ENCODE results near the gene RXFP1.

The RXFP1 gene

GRCh38 chr4:158590306-158590705, 68.6 kb downstream of the RXFP1 start:
- no peak for TF ChIP-seq SP1 (IDR thresholded peaks at IDR 0.05)
- no peak for TF ChIP-seq TARDBP (IDR thresholded peaks at IDR 0.05)
- no peak for TF ChIP-seq FOXM1 (IDR thresholded peaks at IDR 0.05; ENCODE audit: borderline replicate concordance)
- no peak for TF ChIP-seq FOXA1 (IDR thresholded peaks at IDR 0.05)
- no peak for TF ChIP-seq SUZ12 (IDR thresholded peaks at IDR 0.05)
- no peak for TF ChIP-seq ELF4 (IDR thresholded peaks at IDR 0.05)
- no peak for TF ChIP-seq NFRKB (IDR thresholded peaks at IDR 0.05)
- TF ChIP-seq HDGF (IDR thresholded peaks at IDR 0.05; ENCODE audit: borderline replicate concordance): no peak
- TF ChIP-seq FOXK2 (IDR thresholded peaks at IDR 0.05): no peak
- no peak for TF ChIP-seq BHLHE40 (IDR thresholded peaks at IDR 0.05; ENCODE audit: borderline replicate concordance)
- no peak for TF ChIP-seq ZNF384 (IDR thresholded peaks at IDR 0.05)
- no peak for TF ChIP-seq LEF1 (IDR thresholded peaks at IDR 0.05; ENCODE audit: borderline replicate concordance)
- TF ChIP-seq, protein P1, sequence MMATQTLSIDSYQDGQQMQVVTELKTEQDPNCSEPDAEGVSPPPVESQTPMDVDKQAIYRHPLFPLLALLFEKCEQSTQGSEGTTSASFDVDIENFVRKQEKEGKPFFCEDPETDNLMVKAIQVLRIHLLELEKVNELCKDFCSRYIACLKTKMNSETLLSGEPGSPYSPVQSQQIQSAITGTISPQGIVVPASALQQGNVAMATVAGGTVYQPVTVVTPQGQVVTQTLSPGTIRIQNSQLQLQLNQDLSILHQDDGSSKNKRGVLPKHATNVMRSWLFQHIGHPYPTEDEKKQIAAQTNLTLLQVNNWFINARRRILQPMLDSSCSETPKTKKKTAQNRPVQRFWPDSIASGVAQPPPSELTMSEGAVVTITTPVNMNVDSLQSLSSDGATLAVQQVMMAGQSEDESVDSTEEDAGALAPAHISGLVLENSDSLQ (IDR thresholded peaks at IDR 0.05): no peak
- no peak for TF ChIP-seq ARNT (IDR thresholded peaks at IDR 0.05)
- no peak for TF ChIP-seq CTBP1 (IDR thresholded peaks at IDR 0.05; ENCODE audit: borderline replicate concordance)
- no peak for TF ChIP-seq L3MBTL2 (conservative IDR thresholded peaks at IDR 0.05)
- ChIA-PET POLR2A (no interaction called here), CTCF (no interaction called here)
- no peak for DNase-seq (ENCODE audit: extremely low spot score)

DNA sequence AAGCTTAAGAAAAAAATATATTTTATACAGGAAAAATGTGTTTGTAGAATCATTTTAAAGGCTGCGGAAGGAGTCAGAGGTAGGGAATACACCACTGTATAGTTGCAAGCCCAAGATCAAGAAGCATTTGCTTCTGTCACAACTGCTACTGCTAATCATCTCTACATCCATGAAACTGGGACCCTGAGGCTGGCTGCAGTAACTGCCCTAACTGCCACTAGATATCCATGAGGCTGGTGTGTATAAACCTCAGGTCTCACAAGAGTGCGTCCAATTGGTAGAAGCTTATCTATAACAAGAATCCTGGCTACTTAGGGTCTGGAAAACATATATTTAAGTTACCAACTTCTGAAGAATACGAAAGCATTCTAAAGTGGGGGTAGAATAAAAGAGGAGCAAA, 69.1 kb downstream of the RXFP1 start:
- DNase-seq (ENCODE audit: extremely low spot score): no peak
- no peak for TF ChIP-seq CTBP1 (IDR thresholded peaks at IDR 0.05; ENCODE audit: borderline replicate concordance)
- no peak for TF ChIP-seq ELF4 (IDR thresholded peaks at IDR 0.05)
- no peak for TF ChIP-seq ZNF384 (IDR thresholded peaks at IDR 0.05)
- TF ChIP-seq TARDBP (IDR thresholded peaks at IDR 0.05): no peak
- TF ChIP-seq SUZ12 (IDR thresholded peaks at IDR 0.05): no peak
- TF ChIP-seq LEF1 (IDR thresholded peaks at IDR 0.05; ENCODE audit: borderline replicate concordance): no peak
- TF ChIP-seq, protein P1 (IDR thresholded peaks at IDR 0.05): no peak
- TF ChIP-seq FOXA1 (IDR thresholded peaks at IDR 0.05): no peak
- no peak for TF ChIP-seq ARNT (IDR thresholded peaks at IDR 0.05)
- no peak for TF ChIP-seq FOXM1 (IDR thresholded peaks at IDR 0.05; ENCODE audit: borderline replicate concordance)
- no peak for TF ChIP-seq HDGF (IDR thresholded peaks at IDR 0.05; ENCODE audit: borderline replicate concordance)
- TF ChIP-seq BHLHE40 (IDR thresholded peaks at IDR 0.05; ENCODE audit: borderline replicate concordance): no peak
- TF ChIP-seq SP1 (IDR thresholded peaks at IDR 0.05): no peak
- CTCF ChIA-PET: interaction anchor here (1.0 kb wide), 1 partner anchor 896 kb away, joined by 3 read pairs; no protein-coding TSS in a partner anchor
- POLR2A ChIA-PET: no interaction called here

DNA sequence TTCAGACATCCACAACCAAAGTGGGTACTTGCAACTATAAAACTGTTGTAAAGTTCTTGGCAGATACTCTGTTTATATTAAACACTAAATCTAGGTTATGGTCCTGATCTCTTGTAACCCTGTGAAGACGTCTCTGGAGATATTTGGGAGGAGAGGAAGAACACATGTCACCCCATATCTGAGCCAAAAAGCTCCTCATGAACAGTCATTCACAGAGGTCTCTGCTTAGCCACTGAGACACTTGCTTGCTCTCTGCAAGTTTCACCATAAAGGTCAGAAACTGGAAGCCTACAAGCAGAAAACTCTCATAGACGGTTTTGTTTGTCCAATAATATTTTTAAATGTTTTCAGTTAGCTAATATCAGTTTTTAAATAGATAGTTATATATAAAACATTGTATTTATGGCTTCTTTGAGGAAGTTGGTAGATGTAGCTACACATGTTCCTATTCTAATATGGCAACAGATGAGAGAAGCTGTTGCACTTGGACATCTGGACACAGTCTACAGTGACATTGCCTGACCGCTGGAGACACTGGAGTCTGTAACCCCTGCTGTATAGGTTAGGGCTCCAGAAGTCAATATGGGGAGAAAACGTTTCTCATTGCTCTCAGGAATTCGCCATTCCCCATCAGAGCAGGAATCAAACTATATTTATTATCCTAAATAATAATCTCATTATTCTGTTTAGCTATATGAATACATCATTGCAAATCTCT, 76.4 kb downstream of the RXFP1 start:
- TF ChIP-seq FOXA1 (IDR thresholded peaks at IDR 0.05) (no peak), LEF1 (IDR thresholded peaks at IDR 0.05; ENCODE audit: borderline replicate concordance) (no peak), ELF4 (IDR thresholded peaks at IDR 0.05) (no peak), ZNF384 (IDR thresholded peaks at IDR 0.05) (no peak), FOXM1 (IDR thresholded peaks at IDR 0.05; ENCODE audit: borderline replicate concordance) (no peak), BHLHE40 (IDR thresholded peaks at IDR 0.05; ENCODE audit: borderline replicate concordance) (no peak), FOXK2 (IDR thresholded peaks at IDR 0.05) (no peak), SP1 (IDR thresholded peaks at IDR 0.05) (no peak)
- TF ChIP-seq, protein P1 (IDR thresholded peaks at IDR 0.05): no peak
- DNase-seq (ENCODE audit: extremely low spot score): no peak
- CTCF ChIA-PET: interaction anchor here (0.7 kb wide), 1 partner anchor 11 kb away, joined by 3 read pairs; no protein-coding TSS in a partner anchor
- POLR2A ChIA-PET: no interaction called here

- TF ChIP-seq L3MBTL2 (conservative IDR thresholded peaks at IDR 0.05) (no peak), ARNT (IDR thresholded peaks at IDR 0.05) (no peak), NFRKB (IDR thresholded peaks at IDR 0.05) (no peak), ELF4 (IDR thresholded peaks at IDR 0.05) (no peak), CTBP1 (IDR thresholded peaks at IDR 0.05; ENCODE audit: borderline replicate concordance) (no peak), FOXA1 (IDR thresholded peaks at IDR 0.05) (no peak), SUZ12 (IDR thresholded peaks at IDR 0.05) (no peak), BHLHE40 (IDR thresholded peaks at IDR 0.05; ENCODE audit: borderline replicate concordance) (no peak), HDGF (IDR thresholded peaks at IDR 0.05; ENCODE audit: borderline replicate concordance) (no peak), FOXM1 (IDR thresholded peaks at IDR 0.05; ENCODE audit: borderline replicate concordance) (no peak), TARDBP (IDR thresholded peaks at IDR 0.05) (no peak), ZNF384 (IDR thresholded peaks at IDR 0.05) (no peak), SP1 (IDR thresholded peaks at IDR 0.05) (no peak), LEF1 (IDR thresholded peaks at IDR 0.05; ENCODE audit: borderline replicate concordance) (no peak), FOXK2 (IDR thresholded peaks at IDR 0.05) (no peak)
- TF ChIP-seq, protein P1 (IDR thresholded peaks at IDR 0.05): no peak
- ChIA-PET POLR2A (no interaction called here), CTCF (no interaction called here)
- no peak for DNase-seq (ENCODE audit: extremely low spot score)
These were observed 77.5 kb downstream of the RXFP1 start for GRCh38 chr4:158599150-158599549.

GRCh38 chr4:158599765-158600498, 78.2 kb downstream of the RXFP1 start:
- ChIA-PET POLR2A (no interaction called here), CTCF (interaction anchor here (0.7 kb wide), 1 partner anchor 445 kb away, joined by 3 read pairs; no protein-coding TSS in a partner anchor)
- no peak for DNase-seq (ENCODE audit: extremely low spot score)
- TF ChIP-seq ARNT (IDR thresholded peaks at IDR 0.05) (no peak), HDGF (IDR thresholded peaks at IDR 0.05; ENCODE audit: borderline replicate concordance) (no peak)

Measured in HEK293T (cell line).